GM06990 (cell line): ENCODE measurements around the gene MYH6.

Experiments used
- DNase-seq: peaks from one replicate; pipeline ENCODE4 v3.0.0-alpha.2; 2011; ENCODE audit not compliant: insufficient read length; ENCODE audit errors: extremely low read depth
- H3K27me3 ChIP-seq: replicated peaks from 2 replicates; pipeline ENCODE4 v1.6.0; 2011; ENCODE audit warnings: low read length; ENCODE audit not compliant: control insufficient read depth, insufficient read depth
- H3K36me3 ChIP-seq: 2 replicates; pipeline ENCODE4 v1.5.1; 2011; ENCODE audit warnings: low read length; ENCODE audit not compliant: control insufficient read depth, insufficient read depth
- H3K4me3 ChIP-seq: replicated peaks from 2 replicates; pipeline ENCODE4 v1.5.1; 2011; ENCODE audit warnings: low read depth, mild to moderate bottlenecking, control low read depth, low read length
- CTCF ChIP-seq: IDR thresholded peaks from 2 replicates; pipeline ENCODE4 v1.5.1; 2011; ENCODE audit warnings: low read length, control low read depth, mild to moderate bottlenecking, inconsistent platforms; ENCODE audit not compliant: insufficient read depth, poor library complexity, severe bottlenecking

The MYH6 gene

GRCh38 chr14:23380197-23380914 lies 27.7 kb downstream of the MYH6 start:
- DNase-seq: no peak
- no peaks in the 10 kb centered on the region; the same call in none of the 2 replicates for H3K27me3 ChIP-seq
- no peaks in the 10 kb centered on the region for H3K36me3 ChIP-seq
- no peak for TF ChIP-seq CTCF
- no peak overlapping the region for H3K4me3 ChIP-seq

DNA sequence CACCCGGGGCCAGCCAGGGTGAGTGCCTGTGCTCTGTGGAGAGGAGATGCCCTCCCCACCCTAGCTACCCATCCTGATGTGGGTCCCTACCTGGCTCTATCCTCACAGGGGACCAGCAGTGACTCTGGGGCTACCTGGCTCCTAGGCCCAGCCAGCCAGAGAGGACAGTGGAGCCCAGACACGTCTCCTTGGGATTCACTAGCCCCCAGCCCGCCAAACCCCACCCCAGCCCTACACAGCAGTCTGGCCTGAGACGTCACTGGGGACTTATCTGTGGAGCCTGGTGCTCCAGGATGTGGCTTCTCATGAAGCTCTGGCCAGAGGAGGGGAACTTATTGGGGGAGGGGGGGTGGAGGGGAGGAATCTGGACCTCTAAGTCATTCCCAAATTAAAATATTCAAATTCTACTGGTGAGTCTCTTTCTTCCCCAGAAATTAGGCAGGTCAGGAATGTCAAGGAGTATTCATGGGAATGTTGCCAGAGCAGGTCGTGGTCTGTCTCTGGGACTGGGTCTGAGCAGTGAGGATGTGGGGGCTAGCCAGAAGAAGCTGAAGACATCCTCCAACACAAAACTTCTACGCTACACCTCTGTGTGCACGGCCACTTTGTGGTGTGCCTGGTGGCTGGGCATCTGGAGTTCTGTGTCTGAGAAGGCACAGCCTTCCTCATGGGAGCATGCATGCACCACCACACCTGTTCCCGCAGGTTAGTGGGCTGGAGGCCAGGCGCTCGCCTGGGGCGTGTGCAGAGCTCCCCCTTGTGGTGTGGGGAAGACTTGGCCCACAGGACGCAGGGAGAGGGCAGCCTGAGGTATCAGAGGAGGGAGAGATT lies 28.5 kb downstream of the MYH6 start:
- peak; percentile 44 for DNase-seq
- peak; percentile 98 for TF ChIP-seq CTCF
- no peaks in the 10 kb centered on the region for H3K36me3 ChIP-seq
- H3K4me3 ChIP-seq: no peak overlapping the region
- H3K27me3 ChIP-seq: no peaks in the 10 kb centered on the region; the same call in none of the 2 replicates

GRCh38 chr14:23378612-23379220 lies 29.4 kb downstream of the MYH6 start:
- TF ChIP-seq CTCF: no peak
- Histone ChIP-seq H3K4me3 (no peak overlapping the region), H3K36me3 (no peaks in the 10 kb centered on the region), H3K27me3 (no peaks in the 10 kb centered on the region; the same call in none of the 2 replicates)
- DNase-seq: no peak

- no peak overlapping the region for H3K4me3 ChIP-seq
- H3K36me3 ChIP-seq: no peaks in the 10 kb centered on the region
- no peaks in the 10 kb centered on the region; the same call in none of the 2 replicates for H3K27me3 ChIP-seq
- no peak for TF ChIP-seq CTCF
- no peak for DNase-seq
Observed at GRCh38 chr14:23377573-23378563, 30.2 kb downstream of the MYH6 start.

DNA sequence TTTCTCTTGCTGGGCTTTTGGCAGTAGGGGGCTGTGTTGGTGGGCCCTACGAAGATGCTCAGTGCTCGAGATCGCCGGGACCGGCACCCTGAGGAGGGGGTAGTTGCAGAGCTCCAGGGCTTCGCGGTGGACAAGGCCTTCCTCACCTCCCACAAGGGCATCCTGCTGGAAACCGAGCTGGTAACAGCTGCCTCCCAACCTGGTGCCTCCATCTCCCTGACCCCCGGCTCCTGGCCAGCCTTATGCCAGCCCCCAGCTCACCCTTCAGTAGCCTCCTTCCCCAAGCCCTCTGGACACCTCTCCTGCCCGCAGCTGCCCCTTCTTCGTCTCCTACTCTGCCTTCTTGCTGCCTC lies 30.9 kb downstream of the MYH6 start:
- DNase-seq: no peak
- Histone ChIP-seq H3K27me3 (no peaks in the 10 kb centered on the region; the same call in none of the 2 replicates), H3K4me3 (no peak overlapping the region), H3K36me3 (no peaks in the 10 kb centered on the region)
- no peak for TF ChIP-seq CTCF
